H1 (cell line): ENCODE results near the gene TRIOBP. TPM values are rescaled to one million over a fixed set of nuclear protein-coding genes. Genes with fewer than 3 reads are reported as not detected.

ENCODE experiments used
- CTCF ChIA-PET: fragments of 300-600 bp; sonication (Branson Sonifier 250); formaldehyde crosslinking; loops from one replicate; lab custom pipeline; 2021; ENCODE audit not compliant: partially characterized antibody; lab: Charles Lee
- POLR2A ChIA-PET: fragments of 300-600 bp; sonication (Branson Sonifier 250); formaldehyde crosslinking; loops from one replicate; lab custom pipeline; 2021; ENCODE audit warnings: inconsistent platforms; ENCODE audit not compliant: partially characterized antibody; lab: Charles Lee
- DNase-seq, 2 experiments: peaks; one replicate each; pipeline versions ENCODE4 v3.0.0 to v3.0.0-alpha.2; 2010 to 2022; ENCODE audit warnings: low spot score in 2 of 2, low read depth in 1 of 2, mixed read lengths in 1 of 2
- FAIRE-seq: peaks from 2 replicates; lab custom pipeline; 2011; peaks lifted over from hg19 to GRCh38; lab: Jason Lieb, UNC
- H2AFZ ChIP-seq: 2 replicates; pipeline ENCODE4 v1.8.1; 2012; ENCODE audit warnings: low read length, inconsistent platforms
- H2AK5ac ChIP-seq: 2 replicates; pipeline ENCODE4 v1.6.1; 2013; ENCODE audit warnings: low read depth, low read length
- H2BK120ac ChIP-seq: replicated peaks from 2 replicates; pipeline ENCODE3; 2013; ENCODE audit warnings: low read depth, low read length, inconsistent platforms
- H2BK12ac ChIP-seq: 2 replicates; pipeline ENCODE4 v1.6.1; 2013; ENCODE audit warnings: low read depth, low read length
- H2BK15ac ChIP-seq: 2 replicates; pipeline ENCODE4 v1.6.1; 2013; ENCODE audit warnings: low read length
- H2BK20ac ChIP-seq: 2 replicates; pipeline ENCODE4 v1.6.1; 2013; ENCODE audit warnings: low read length
- H2BK5ac ChIP-seq: 2 replicates; pipeline ENCODE4 v1.6.1; 2013; ENCODE audit warnings: low read depth, low read length
- H3K14ac ChIP-seq: 2 replicates; pipeline ENCODE4 v1.6.1; 2013; ENCODE audit warnings: inconsistent platforms; ENCODE audit not compliant: insufficient read length
- H3K18ac ChIP-seq: 2 replicates; pipeline ENCODE4 v1.6.1; 2013; ENCODE audit warnings: low read length; ENCODE audit errors: extremely low read depth
- H3K23ac ChIP-seq: 2 replicates; pipeline ENCODE4 v1.6.1; 2013; ENCODE audit warnings: inconsistent platforms; ENCODE audit not compliant: insufficient read length
- H3K23me2 ChIP-seq: 2 replicates; pipeline ENCODE4 v1.6.1; 2013; ENCODE audit warnings: low read depth, low read length
- H3K27ac ChIP-seq: 2 replicates; pipeline ENCODE4 v1.6.1; 2011; ENCODE audit warnings: low read depth, low read length, inconsistent platforms
- H3K27me3 ChIP-seq, 4 experiments: replicated peaks in 1 of 4; 1 replicate in 1 of 4; 2 replicates in 3 of 4; pipeline versions ENCODE4 v1.6.1 to v1.8.1; 2011 to 2013; ENCODE audit warnings: low read length in 3 of 4, mild to moderate bottlenecking in 3 of 4, inconsistent platforms in 2 of 4, mixed read lengths in 2 of 4, moderate library complexity in 1 of 4; ENCODE audit not compliant: control insufficient read depth in 3 of 4, insufficient read depth in 3 of 4; ENCODE audit errors: extremely low read depth in 1 of 4
- H3K36me3 ChIP-seq, 4 experiments: 2 replicates each; pipeline versions ENCODE4 v1.6.1 to v1.8.1; 2011 to 2013; ENCODE audit warnings: mild to moderate bottlenecking in 4 of 4, low read length in 3 of 4, moderate library complexity in 2 of 4, control low read depth in 1 of 4, inconsistent platforms in 1 of 4; ENCODE audit not compliant: insufficient read depth in 4 of 4, control insufficient read depth in 2 of 4
- H3K4ac ChIP-seq: replicated peaks from 2 replicates; pipeline ENCODE3; 2013; ENCODE audit warnings: low read length, low read depth, mixed read lengths, inconsistent platforms; ENCODE audit not compliant: insufficient read length
- H3K4me1 ChIP-seq, 4 experiments: replicated peaks in 1 of 4; 1 replicate in 1 of 4; 2 replicates in 3 of 4; pipeline versions ENCODE4 v1.6.1 to v1.8.1; 2011 to 2013; ENCODE audit warnings: low read length in 3 of 4, inconsistent platforms in 2 of 4, mixed read lengths in 1 of 4; ENCODE audit not compliant: insufficient read depth in 4 of 4, control insufficient read depth in 3 of 4
- H3K4me2 ChIP-seq, 2 experiments: 2 replicates each; pipeline versions ENCODE4 v1.6.1 to v1.8.1; 2011 to 2013; ENCODE audit warnings: low read depth in 2 of 2, low read length in 2 of 2, control low read depth in 1 of 2, inconsistent platforms in 1 of 2, mild to moderate bottlenecking in 1 of 2; ENCODE audit not compliant: insufficient read depth in 1 of 2
- H3K4me3 ChIP-seq, 4 experiments: fragments of 200-600, 300-600 bp in 1 of 4; sonication (generic), shearing (Covaris generic), sonication (Bioruptor Twin) in 1 of 4; 2 replicates each; pipeline versions ENCODE4 v1.5.1 to v1.8.1; 2011 to 2016; ENCODE audit warnings: low read length in 4 of 4, low read depth in 3 of 4, control low read depth in 2 of 4, inconsistent platforms in 2 of 4, mild to moderate bottlenecking in 2 of 4, mixed read lengths in 1 of 4, moderate library complexity in 1 of 4; ENCODE audit not compliant: insufficient read depth in 2 of 4; ENCODE audit errors: extremely low read depth in 1 of 4
- H3K56ac ChIP-seq: replicated peaks from 2 replicates; pipeline ENCODE3; 2013; ENCODE audit warnings: low read depth, mild to moderate bottlenecking, mixed read lengths, low read length, inconsistent platforms; ENCODE audit not compliant: insufficient read length
- H3K79me1 ChIP-seq: 2 replicates; pipeline ENCODE4 v1.6.1; 2013; ENCODE audit warnings: low read depth, low read length, control low read depth
- H3K79me2 ChIP-seq, 2 experiments: 2 replicates each; pipeline versions ENCODE4 v1.6.1 to v1.8.1; 2012 to 2013; ENCODE audit warnings: low read length in 2 of 2, mild to moderate bottlenecking in 2 of 2, inconsistent platforms in 1 of 2; ENCODE audit not compliant: insufficient read depth in 2 of 2, control insufficient read depth in 1 of 2
- H3K9ac ChIP-seq, 4 experiments: replicated peaks in 1 of 4; 1 replicate in 1 of 4; 2 replicates in 3 of 4; pipeline versions ENCODE4 v1.6.1 to v1.8.1; 2011 to 2013; ENCODE audit warnings: low read depth in 3 of 4, low read length in 3 of 4, control low read depth in 2 of 4, mild to moderate bottlenecking in 2 of 4, moderate library complexity in 2 of 4, inconsistent platforms in 1 of 4; ENCODE audit errors: extremely low read depth in 1 of 4
- H3K9me3 ChIP-seq, 2 experiments: 2 replicates each; pipeline versions ENCODE4 v1.6.1 to v1.8.1; 2012 to 2013; ENCODE audit warnings: mild to moderate bottlenecking in 2 of 2, moderate library complexity in 2 of 2, control low read depth in 1 of 2, inconsistent platforms in 1 of 2, low read depth in 1 of 2, low read length in 1 of 2, mixed read lengths in 1 of 2; ENCODE audit not compliant: insufficient read depth in 2 of 2
- H4K20me1 ChIP-seq, 2 experiments: replicated peaks in 1 of 2; 2 replicates each; pipeline versions ENCODE3 to v1.8.1; 2011 to 2013; ENCODE audit warnings: inconsistent platforms in 2 of 2, low read length in 2 of 2, mild to moderate bottlenecking in 1 of 2; ENCODE audit not compliant: insufficient read depth in 2 of 2, control insufficient read depth in 1 of 2
- H4K5ac ChIP-seq: 2 replicates; pipeline ENCODE4 v1.6.1; 2013; ENCODE audit warnings: low read length, low read depth, mixed read lengths, inconsistent platforms; ENCODE audit not compliant: insufficient read length
- H4K8ac ChIP-seq: 2 replicates; pipeline ENCODE4 v1.8.0; 2013; ENCODE audit warnings: mild to moderate bottlenecking, moderate library complexity, low read length, inconsistent platforms; ENCODE audit not compliant: insufficient read depth; ENCODE audit errors: extremely low read depth
- H4K91ac ChIP-seq: replicated peaks from 2 replicates; pipeline ENCODE3; 2013; ENCODE audit warnings: low read length, mixed read lengths, inconsistent platforms; ENCODE audit not compliant: insufficient read length
- YY1 ChIP-seq: IDR thresholded peaks from 2 replicates; pipeline ENCODE4 v1.6.1; 2011; ENCODE audit warnings: low read depth, mild to moderate bottlenecking, low read length
- WGBS, 2 experiments: shearing (Covaris generic) in 1 of 2; methylation state at CpG; one replicate each; pipeline versions ENCODE4 v1.1.6 to v1.1.7; 2013 to 2015; ENCODE audit warnings: low lambda C conversion rate in 2 of 2, mixed read lengths in 2 of 2, inconsistent platforms in 1 of 2, low coverage in 1 of 2, missing lambda C conversion rate in 1 of 2; ENCODE audit not compliant: insufficient replicate concordance in 2 of 2, insufficient coverage in 1 of 2, insufficient read length in 1 of 2; ENCODE audit errors: extremely low coverage in 1 of 2, missing lambda C conversion rate in 1 of 2; 5-methylcytosine and 5-hydroxymethylcytosine counted together
- polyA plus RNA-seq, 7 experiments: library from polyadenylated mRNA; depleted of rRNA in 3 of 7; stranded (reverse) in 5 of 7; unstranded in 2 of 7; fragments of >200 nt in 5 of 7; fragments of 200-250 nt in 2 of 7; gene quantifications; 1 replicate in 5 of 7; 2 replicates in 1 of 7; 4 replicates in 1 of 7; pipeline versions ENCODE4 v1.2.1 to v1.2.3, GENCODE V29; 2011 to 2013; ENCODE audit warnings: missing spikeins in 2 of 7, mixed read lengths in 2 of 7
- total RNA-seq: library from RNA; stranded (reverse); fragmentation: NEBNext Ultra II Directional; extraction: Animal tissue kit (Norgen Biotek cat#: 25700); gene quantifications from 2 replicates; pipeline ENCODE4 v1.2.1, GENCODE V29; 2021

Gene TRIOBP
- total and polyA plus RNA-seq, 2 of the 8 experiments (the other 6 are each of a cell fraction or from before 2014, with no cell fraction given), result 18.2 to 27.3 TPM

DNA sequence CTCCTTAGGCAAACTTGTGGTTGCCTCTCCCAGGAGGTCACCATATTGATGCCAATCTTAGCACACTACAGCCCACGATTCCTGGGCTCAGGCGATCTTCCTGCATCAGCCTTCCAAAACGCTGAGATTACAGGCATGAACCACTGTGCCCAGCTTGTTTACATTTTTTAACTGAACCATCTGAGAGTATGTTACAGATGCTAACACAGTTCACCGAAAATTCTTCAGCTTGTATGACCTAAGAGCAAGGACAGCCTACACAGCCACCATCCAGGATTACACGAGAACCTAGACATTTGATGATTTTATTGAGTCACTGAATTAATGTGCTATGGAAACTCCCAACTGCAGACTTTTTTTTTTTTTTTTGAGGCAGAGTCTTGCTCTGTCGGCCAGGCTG, 27.3 kb upstream of the TRIOBP start:
- H2BK12ac ChIP-seq, result no peak overlapping the region
- CTCF ChIA-PET, result interaction anchor here (3.0 to 5.0 kb wide), 2 partner anchors 8 to 13 kb away, joined by 13 to 45 read pairs; no protein-coding TSS in a partner anchor
- H4K5ac ChIP-seq, result no peak overlapping the region
- H3K4ac ChIP-seq, result no peak overlapping the region
- POLR2A ChIA-PET, result interaction anchor here (0.6 to 2.0 kb wide), 4 partner anchors 10 to 143 kb away, joined by 3 to 4 read pairs (median 4); partner anchors contain the start of gene PDXP
- H3K4me1 ChIP-seq, result peaks cover 0 to 3% (median 2%) of the 10 kb centered on the region in 4 experiments; a peak in 2 of 7 replicates
- no peak overlapping the region for H3K9ac ChIP-seq
- no peak overlapping the region for H3K27ac ChIP-seq
- H3K79me2 ChIP-seq, result peaks cover 0 to 7% of the 10 kb centered on the region in 2 experiments; a peak in 2 of 4 replicates
- no peak overlapping the region for H4K91ac ChIP-seq
- peaks cover 3 to 15% of the 10 kb centered on the region in 2 experiments for H4K20me1 ChIP-seq
- H3K36me3 ChIP-seq, result peaks cover 2 to 16% (median 8%) of the 10 kb centered on the region in 4 experiments; a peak in 5 of 8 replicates
- no peak overlapping the region for H2BK15ac ChIP-seq
- H3K4me2 ChIP-seq, result no peak overlapping the region
- no peak overlapping the region for H2AK5ac ChIP-seq
- DNase-seq (no peak), FAIRE-seq (no peak)
- no peak overlapping the region for H3K23ac ChIP-seq
- H3K23me2 ChIP-seq, result no peaks in the 10 kb centered on the region
- peaks cover 7% of the 10 kb centered on the region for H3K79me1 ChIP-seq
- H2BK120ac ChIP-seq, result no peak overlapping the region
- no peak overlapping the region for H3K4me3 ChIP-seq
- H3K9me3 ChIP-seq, result no peaks in the 10 kb centered on the region
- no peak overlapping the region for H3K14ac ChIP-seq
- H3K56ac ChIP-seq, result no peak overlapping the region
- no peak overlapping the region for H4K8ac ChIP-seq
- no peak overlapping the region for H2AFZ ChIP-seq
- 90% methylated on average over 6 of the region's 6 CpGs; no CpG with 5 or more reads in 1 of the 2 experiments for WGBS, 2 experiments
- H3K27me3 ChIP-seq, result no peaks in the 10 kb centered on the region
- H2BK5ac ChIP-seq, result no peak overlapping the region
- no peak overlapping the region for H2BK20ac ChIP-seq
- no peak overlapping the region for H3K18ac ChIP-seq
- no peak for TF ChIP-seq YY1
